ENCODE results near the gene GADD45G. TPM values are rescaled to one million over a fixed set of nuclear protein-coding genes. Genes with fewer than 3 reads are reported as not detected.

The GADD45G gene
- total RNA-seq, 1 donor from 2014 or later, result 5.2 TPM

- no peak for TF ChIP-seq EZH2 (IDR thresholded peaks at IDR 0.05; ENCODE audit: insufficient read depth, low read length)
- no peak for TF ChIP-seq CTCF (IDR thresholded peaks at IDR 0.05; ENCODE audit: insufficient read depth, low read depth, low read length)
- FAIRE-seq (no peak), DNase-seq (ENCODE audit: low read depth) (no peak)
- Histone ChIP-seq H2AFZ (ENCODE audit: low read depth, low read length) (no peak overlapping the region), H4K20me1 (ENCODE audit: insufficient read depth, low read length) (no peaks in the 10 kb centered on the region), H3K4me2 (ENCODE audit: low read length) (no peak overlapping the region), H3K27ac (ENCODE audit: low read depth, low read length) (no peak overlapping the region), H3K36me3 (ENCODE audit: insufficient read depth, low read length) (no peaks in the 10 kb centered on the region), H3K27me3 (ENCODE audit: insufficient read depth, low read length) (peaks cover 11% of the 10 kb centered on the region), H3K4me3 (ENCODE audit: insufficient read depth, low read depth, low read length) (no peak overlapping the region), H3K79me2 (ENCODE audit: insufficient read depth, low read length) (no peaks in the 10 kb centered on the region), H3K9me3 (ENCODE audit: insufficient read depth, low read depth, low read length) (no peaks in the 10 kb centered on the region), H3K4me1 (ENCODE audit: insufficient read depth, low read length) (no peaks in the 10 kb centered on the region), H3K9ac (ENCODE audit: low read length) (no peak overlapping the region)
- no peak overlapping the region for H3K27ac Mint-ChIP-seq (ENCODE audit: unreplicated experiment)
- H3K27me3 Mint-ChIP-seq (ENCODE audit: low read depth, unreplicated experiment), result peaks cover 67% of the 10 kb centered on the region
- no peaks in the 10 kb centered on the region for H3K36me3 Mint-ChIP-seq (ENCODE audit: low read depth, unreplicated experiment)
- H3K9me3 Mint-ChIP-seq (ENCODE audit: unreplicated experiment), result peaks cover 5% of the 10 kb centered on the region
- H3K4me3 Mint-ChIP-seq (ENCODE audit: unreplicated experiment), result no peak overlapping the region
- peaks cover 13% of the 10 kb centered on the region for H3K4me1 Mint-ChIP-seq (ENCODE audit: low read depth, unreplicated experiment)
Measured at GRCh38 chr9:89617978-89618377, 13.2 kb downstream of the GADD45G start.

GRCh38 chr9:89619019-89619418 is 14.2 kb downstream of the GADD45G start:
- no peak for DNase-seq (ENCODE audit: low read depth)
- no peaks in the 10 kb centered on the region for H3K9me3 ChIP-seq (ENCODE audit: insufficient read depth, low read depth, low read length)
- no peaks in the 10 kb centered on the region for H3K79me2 ChIP-seq (ENCODE audit: insufficient read depth, low read length)
- H3K4me2 ChIP-seq (ENCODE audit: low read length), result no peak overlapping the region
- H2AFZ ChIP-seq (ENCODE audit: low read depth, low read length), result no peak overlapping the region
- H4K20me1 ChIP-seq (ENCODE audit: insufficient read depth, low read length), result no peaks in the 10 kb centered on the region
- Mint-ChIP-seq H3K4me1 (ENCODE audit: low read depth, unreplicated experiment) (peaks cover 9% of the 10 kb centered on the region), H3K4me3 (ENCODE audit: unreplicated experiment) (no peak overlapping the region), H3K36me3 (ENCODE audit: low read depth, unreplicated experiment) (no peaks in the 10 kb centered on the region), H3K27me3 (ENCODE audit: low read depth, unreplicated experiment) (peaks cover 75% of the 10 kb centered on the region), H3K9me3 (ENCODE audit: unreplicated experiment) (peaks cover 5% of the 10 kb centered on the region), H3K27ac (ENCODE audit: unreplicated experiment) (no peak overlapping the region)
- FAIRE-seq, result no peak
- H3K36me3 ChIP-seq (ENCODE audit: insufficient read depth, low read length), result no peaks in the 10 kb centered on the region
- H3K27ac ChIP-seq (ENCODE audit: low read depth, low read length), result no peak overlapping the region
- no peak overlapping the region for H3K4me3 ChIP-seq (ENCODE audit: insufficient read depth, low read depth, low read length)
- TF ChIP-seq CTCF (IDR thresholded peaks at IDR 0.05; ENCODE audit: insufficient read depth, low read depth, low read length) (no peak), EZH2 (IDR thresholded peaks at IDR 0.05; ENCODE audit: insufficient read depth, low read length) (no peak)
- no peaks in the 10 kb centered on the region for H3K4me1 ChIP-seq (ENCODE audit: insufficient read depth, low read length)
- H3K27me3 ChIP-seq (ENCODE audit: insufficient read depth, low read length), result peaks cover 16% of the 10 kb centered on the region
- no peak overlapping the region for H3K9ac ChIP-seq (ENCODE audit: low read length)

GRCh38 chr9:89619424-89620138 is 14.8 kb downstream of the GADD45G start:
- H3K36me3 ChIP-seq (ENCODE audit: insufficient read depth, low read length), result no peaks in the 10 kb centered on the region
- H3K9me3 ChIP-seq (ENCODE audit: insufficient read depth, low read depth, low read length), result no peaks in the 10 kb centered on the region
- no peak overlapping the region for H3K4me3 Mint-ChIP-seq (ENCODE audit: unreplicated experiment)
- H3K27me3 Mint-ChIP-seq (ENCODE audit: low read depth, unreplicated experiment), result peaks cover 79% of the 10 kb centered on the region
- H3K9me3 Mint-ChIP-seq (ENCODE audit: unreplicated experiment), result peaks cover 5% of the 10 kb centered on the region
- H4K20me1 ChIP-seq (ENCODE audit: insufficient read depth, low read length), result no peaks in the 10 kb centered on the region
- H3K4me2 ChIP-seq (ENCODE audit: low read length), result no peak overlapping the region
- H3K27ac ChIP-seq (ENCODE audit: low read depth, low read length), result no peak overlapping the region
- H3K27me3 ChIP-seq (ENCODE audit: insufficient read depth, low read length), result peaks cover 16% of the 10 kb centered on the region
- no peak overlapping the region for H3K9ac ChIP-seq (ENCODE audit: low read length)
- no peaks in the 10 kb centered on the region for H3K36me3 Mint-ChIP-seq (ENCODE audit: low read depth, unreplicated experiment)
- TF ChIP-seq CTCF (IDR thresholded peaks at IDR 0.05; ENCODE audit: insufficient read depth, low read depth, low read length) (no peak), EZH2 (IDR thresholded peaks at IDR 0.05; ENCODE audit: insufficient read depth, low read length) (no peak)
- no peak for FAIRE-seq
- H3K27ac Mint-ChIP-seq (ENCODE audit: unreplicated experiment), result no peak overlapping the region
- peaks cover 5% of the 10 kb centered on the region for H3K4me1 Mint-ChIP-seq (ENCODE audit: low read depth, unreplicated experiment)
- H3K4me1 ChIP-seq (ENCODE audit: insufficient read depth, low read length), result no peaks in the 10 kb centered on the region
- no peaks in the 10 kb centered on the region for H3K79me2 ChIP-seq (ENCODE audit: insufficient read depth, low read length)
- no peak overlapping the region for H3K4me3 ChIP-seq (ENCODE audit: insufficient read depth, low read depth, low read length)
- no peak overlapping the region for H2AFZ ChIP-seq (ENCODE audit: low read depth, low read length)
- DNase-seq (ENCODE audit: low read depth), result no peak

Measured in astrocyte (in vitro differentiated cells and primary cell).